WTC11 (cell line): Measurements from ENCODE around the gene PRAME. TPM values are rescaled to one million over a fixed set of nuclear protein-coding genes. Genes with fewer than 3 reads are reported as not detected.

Source experiments
- ATAC-seq: fragments of 200-7000 bp; cut with Tn5 transposase; 2 replicates; pipeline ENCODE4 v1.10.0; 2021; ENCODE audit warnings: mild to moderate bottlenecking, moderate library complexity
- CTCF ChIA-PET: fragments of 300-600 bp; sonication (Branson Sonifier 250); formaldehyde crosslinking; loops from one replicate; lab custom pipeline; 2021; ENCODE audit warnings: antibody characterized with exemption; lab: Charles Lee
- POLR2A ChIA-PET: fragments of 350-600 bp; sonication (Branson Sonifier 250); formaldehyde crosslinking; loops from one replicate; lab custom pipeline; 2021; ENCODE audit warnings: antibody characterized with exemption; lab: Charles Lee
- DNase-seq: peaks from one replicate; pipeline ENCODE4 v3.0.0; 2021; ENCODE audit warnings: low spot score
- H3K27ac Mint-ChIP-seq: 2 replicates; pipeline ENCODE4 v1.8.0; 2021; ENCODE audit warnings: mixed read lengths
- H3K27me3 Mint-ChIP-seq: 2 replicates; pipeline ENCODE4 v1.8.0; 2021; ENCODE audit warnings: low read depth, mild to moderate bottlenecking, moderate library complexity, mixed read lengths
- H3K36me3 Mint-ChIP-seq: 2 replicates; pipeline ENCODE4 v1.8.0; 2021; ENCODE audit warnings: mixed read lengths
- H3K4me1 Mint-ChIP-seq: 2 replicates; pipeline ENCODE4 v1.8.0; 2022; ENCODE audit warnings: mixed read lengths
- H3K4me3 Mint-ChIP-seq: 2 replicates; pipeline ENCODE4 v1.8.0; 2021; ENCODE audit warnings: mild to moderate bottlenecking, moderate library complexity, mixed read lengths
- H3K9me3 Mint-ChIP-seq: 2 replicates; pipeline ENCODE4 v1.8.0; 2021; ENCODE audit warnings: mixed read lengths
- EMX1 ChIP-seq: fragments of 250-450 bp; sonication (Bioruptor Pico); IDR thresholded peaks from 2 replicates; pipeline ENCODE4 v1.8.0; 2021; ENCODE audit warnings: mild to moderate bottlenecking
- ESRRA ChIP-seq: sonication (generic); formaldehyde crosslinking; IDR thresholded peaks from 2 replicates; pipeline ENCODE4 v1.8.1; 2022; ENCODE audit warnings: mild to moderate bottlenecking, missing genetic modification reagents, borderline replicate concordance
- FOXJ3 ChIP-seq: sonication (generic); formaldehyde crosslinking; IDR thresholded peaks from 2 replicates; pipeline ENCODE4 v1.9.0; 2021; ENCODE audit warnings: missing genetic modification reagents, mild to moderate bottlenecking, borderline replicate concordance
- FOXK1 ChIP-seq: sonication (generic); formaldehyde crosslinking; IDR thresholded peaks from 2 replicates; pipeline ENCODE4 v1.8.0; 2022; ENCODE audit warnings: mild to moderate bottlenecking, moderate library complexity, missing genetic modification reagents
- GABPB1 ChIP-seq: sonication (generic); formaldehyde crosslinking; IDR thresholded peaks from 2 replicates; pipeline ENCODE4 v1.8.1; 2023; ENCODE audit warnings: mild to moderate bottlenecking, missing genetic modification reagents
- KAT7 ChIP-seq: sonication (generic); formaldehyde crosslinking; IDR thresholded peaks from 2 replicates; pipeline ENCODE4 v1.8.1; 2023; ENCODE audit warnings: missing genetic modification reagents, mild to moderate bottlenecking, borderline replicate concordance
- NFATC4 ChIP-seq: fragments of 250-450 bp; sonication (Bioruptor Pico); IDR thresholded peaks from 2 replicates; pipeline ENCODE4 v1.9.0; 2021; ENCODE audit warnings: mild to moderate bottlenecking
- NFYB ChIP-seq: sonication (generic); formaldehyde crosslinking; conservative IDR thresholded peaks from 2 replicates; pipeline ENCODE4 v1.8.0; 2022; ENCODE audit warnings: low read depth, missing genetic modification reagents
- OVOL2 ChIP-seq: fragments of 250-450 bp; sonication (Bioruptor Pico); IDR thresholded peaks from 2 replicates; pipeline ENCODE4 v1.9.0; 2021; ENCODE audit warnings: mild to moderate bottlenecking, borderline replicate concordance
- RORB ChIP-seq: fragments of 250-450 bp; sonication (Bioruptor Pico); IDR thresholded peaks from 2 replicates; pipeline ENCODE4 v1.9.0; 2021; ENCODE audit warnings: mild to moderate bottlenecking
- SMAD4 ChIP-seq: sonication (generic); formaldehyde crosslinking; IDR thresholded peaks from 2 replicates; pipeline ENCODE4 v1.8.0; 2022; ENCODE audit warnings: mild to moderate bottlenecking, missing genetic modification reagents
- ZNF138 ChIP-seq: sonication (generic); formaldehyde crosslinking; conservative IDR thresholded peaks from 2 replicates; pipeline ENCODE4 v1.8.1; 2022; ENCODE audit warnings: mild to moderate bottlenecking, moderate library complexity, missing genetic modification reagents
- ZNF232 ChIP-seq: sonication (generic); formaldehyde crosslinking; IDR thresholded peaks from 2 replicates; pipeline ENCODE4 v1.8.0; 2022; ENCODE audit warnings: mild to moderate bottlenecking, missing genetic modification reagents
- ZNF263 ChIP-seq: sonication (generic); formaldehyde crosslinking; IDR thresholded peaks from 2 replicates; pipeline ENCODE4 v1.8.1; 2022; ENCODE audit warnings: low read depth, mild to moderate bottlenecking, moderate library complexity, missing genetic modification reagents
- ZNF416 ChIP-seq: fragments of 250-450 bp; sonication (Bioruptor Pico); IDR thresholded peaks from 2 replicates; pipeline ENCODE4 v1.9.0; 2021; ENCODE audit warnings: mild to moderate bottlenecking, inconsistent platforms
- ZNF671 ChIP-seq: fragments of 250-450 bp; sonication (Bioruptor Pico); IDR thresholded peaks from 2 replicates; pipeline ENCODE4 v1.8.0; 2021; ENCODE audit warnings: mild to moderate bottlenecking
- total RNA-seq: library from RNA; stranded (reverse); gene quantifications from 3 replicates; pipeline ENCODE4 v1.2.3, GENCODE V29; 2021
- TF ChIP-seq, protein P1 (sequence below): sonication (generic); formaldehyde crosslinking; IDR thresholded peaks from 2 replicates; pipeline ENCODE4 v1.8.1; 2022; ENCODE audit warnings: low read depth, mild to moderate bottlenecking, moderate library complexity, missing genetic modification reagents, borderline replicate concordance
- TF ChIP-seq, protein P2 (sequence below): sonication (generic); formaldehyde crosslinking; IDR thresholded peaks from 2 replicates; pipeline ENCODE4 v1.8.1; 2023; ENCODE audit warnings: mild to moderate bottlenecking, moderate library complexity, missing genetic modification reagents
- TF ChIP-seq, protein P3 (sequence below): sonication (generic); formaldehyde crosslinking; IDR thresholded peaks from 2 replicates; pipeline ENCODE4 v1.8.1; 2023; ENCODE audit warnings: mild to moderate bottlenecking, missing genetic modification reagents
- TF ChIP-seq, protein P4 (sequence below): sonication (generic); formaldehyde crosslinking; IDR thresholded peaks from 2 replicates; pipeline ENCODE4 v1.8.1; 2023; ENCODE audit warnings: mild to moderate bottlenecking, missing genetic modification reagents, moderate library complexity
- TF ChIP-seq, protein P5 (sequence below): sonication (generic); formaldehyde crosslinking; IDR thresholded peaks from 2 replicates; pipeline ENCODE4 v1.8.1; 2023; ENCODE audit warnings: mild to moderate bottlenecking, missing genetic modification reagents, moderate library complexity
- TF ChIP-seq, protein P6 (sequence below): sonication (generic); formaldehyde crosslinking; IDR thresholded peaks from 2 replicates; pipeline ENCODE4 v1.8.0; 2023; ENCODE audit warnings: missing genetic modification reagents
- TF ChIP-seq, protein P7 (sequence below): sonication (generic); formaldehyde crosslinking; IDR thresholded peaks from 2 replicates; pipeline ENCODE4 v1.8.0; 2023; ENCODE audit warnings: missing genetic modification reagents, mild to moderate bottlenecking, borderline replicate concordance

Gene PRAME
- total RNA-seq, 1 experiment from 2014 or later, result 1.5 TPM

DNA sequence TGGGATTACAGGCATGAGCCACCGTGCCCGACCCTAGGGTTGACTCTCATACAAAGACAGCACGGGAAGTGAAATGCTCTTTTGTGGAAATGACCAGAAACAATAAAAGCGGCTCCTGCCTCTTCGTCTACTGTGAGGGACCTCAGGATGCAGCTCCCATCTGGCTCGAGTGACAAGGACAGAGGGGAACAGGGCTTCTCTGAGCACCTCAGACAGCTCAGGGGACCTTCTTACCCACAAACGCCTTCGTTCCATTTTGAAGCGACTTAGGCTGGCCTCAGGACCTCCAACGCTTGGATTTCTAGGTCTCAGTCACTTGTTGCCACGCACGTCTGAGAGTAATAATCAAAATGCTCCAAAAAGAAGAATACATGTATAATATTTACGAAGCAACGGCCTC is 2.5 kb downstream of the PRAME start:
- no peak for ATAC-seq
- H3K36me3 Mint-ChIP-seq, result peaks cover 4% of the 10 kb centered on the region
- H3K9me3 Mint-ChIP-seq, result peaks cover 12% of the 10 kb centered on the region
- H3K4me3 Mint-ChIP-seq, result no peak overlapping the region
- ChIA-PET POLR2A (no interaction called here), CTCF (no interaction called here)
- TF ChIP-seq, protein P1, sequence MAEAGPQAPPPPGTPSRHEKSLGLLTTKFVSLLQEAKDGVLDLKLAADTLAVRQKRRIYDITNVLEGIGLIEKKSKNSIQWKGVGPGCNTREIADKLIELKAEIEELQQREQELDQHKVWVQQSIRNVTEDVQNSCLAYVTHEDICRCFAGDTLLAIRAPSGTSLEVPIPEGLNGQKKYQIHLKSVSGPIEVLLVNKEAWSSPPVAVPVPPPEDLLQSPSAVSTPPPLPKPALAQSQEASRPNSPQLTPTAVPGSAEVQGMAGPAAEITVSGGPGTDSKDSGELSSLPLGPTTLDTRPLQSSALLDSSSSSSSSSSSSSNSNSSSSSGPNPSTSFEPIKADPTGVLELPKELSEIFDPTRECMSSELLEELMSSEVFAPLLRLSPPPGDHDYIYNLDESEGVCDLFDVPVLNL (CRISPR knock-in tag), result no peak
- TF ChIP-seq, protein P2, sequence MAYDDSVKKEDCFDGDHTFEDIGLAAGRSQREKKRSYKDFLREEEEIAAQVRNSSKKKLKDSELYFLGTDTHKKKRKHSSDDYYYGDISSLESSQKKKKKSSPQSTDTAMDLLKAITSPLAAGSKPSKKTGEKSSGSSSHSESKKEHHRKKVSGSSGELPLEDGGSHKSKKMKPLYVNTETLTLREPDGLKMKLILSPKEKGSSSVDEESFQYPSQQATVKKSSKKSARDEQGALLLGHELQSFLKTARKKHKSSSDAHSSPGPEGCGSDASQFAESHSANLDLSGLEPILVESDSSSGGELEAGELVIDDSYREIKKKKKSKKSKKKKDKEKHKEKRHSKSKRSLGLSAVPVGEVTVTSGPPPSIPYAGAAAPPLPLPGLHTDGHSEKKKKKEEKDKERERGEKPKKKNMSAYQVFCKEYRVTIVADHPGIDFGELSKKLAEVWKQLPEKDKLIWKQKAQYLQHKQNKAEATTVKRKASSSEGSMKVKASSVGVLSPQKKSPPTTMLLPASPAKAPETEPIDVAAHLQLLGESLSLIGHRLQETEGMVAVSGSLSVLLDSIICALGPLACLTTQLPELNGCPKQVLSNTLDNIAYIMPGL, result no peak
- no peak for TF ChIP-seq ZNF416
- no peak for TF ChIP-seq KAT7 (CRISPR knock-in tag)
- no peak for TF ChIP-seq FOXJ3
- TF ChIP-seq GABPB1 (CRISPR knock-in tag), result no peak
- no peak for TF ChIP-seq ESRRA (CRISPR knock-in tag)
- TF ChIP-seq ZNF232 (CRISPR knock-in tag), result no peak
- no peak for TF ChIP-seq EMX1 (CRISPR knock-in tag)
- no peak for TF ChIP-seq ZNF138 (CRISPR knock-in tag)
- no peak for TF ChIP-seq OVOL2 (CRISPR knock-in tag)
- TF ChIP-seq, protein P3, sequence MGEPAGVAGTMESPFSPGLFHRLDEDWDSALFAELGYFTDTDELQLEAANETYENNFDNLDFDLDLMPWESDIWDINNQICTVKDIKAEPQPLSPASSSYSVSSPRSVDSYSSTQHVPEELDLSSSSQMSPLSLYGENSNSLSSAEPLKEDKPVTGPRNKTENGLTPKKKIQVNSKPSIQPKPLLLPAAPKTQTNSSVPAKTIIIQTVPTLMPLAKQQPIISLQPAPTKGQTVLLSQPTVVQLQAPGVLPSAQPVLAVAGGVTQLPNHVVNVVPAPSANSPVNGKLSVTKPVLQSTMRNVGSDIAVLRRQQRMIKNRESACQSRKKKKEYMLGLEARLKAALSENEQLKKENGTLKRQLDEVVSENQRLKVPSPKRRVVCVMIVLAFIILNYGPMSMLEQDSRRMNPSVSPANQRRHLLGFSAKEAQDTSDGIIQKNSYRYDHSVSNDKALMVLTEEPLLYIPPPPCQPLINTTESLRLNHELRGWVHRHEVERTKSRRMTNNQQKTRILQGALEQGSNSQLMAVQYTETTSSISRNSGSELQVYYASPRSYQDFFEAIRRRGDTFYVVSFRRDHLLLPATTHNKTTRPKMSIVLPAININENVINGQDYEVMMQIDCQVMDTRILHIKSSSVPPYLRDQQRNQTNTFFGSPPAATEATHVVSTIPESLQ (CRISPR knock-in tag), result no peak
- TF ChIP-seq, protein P4, sequence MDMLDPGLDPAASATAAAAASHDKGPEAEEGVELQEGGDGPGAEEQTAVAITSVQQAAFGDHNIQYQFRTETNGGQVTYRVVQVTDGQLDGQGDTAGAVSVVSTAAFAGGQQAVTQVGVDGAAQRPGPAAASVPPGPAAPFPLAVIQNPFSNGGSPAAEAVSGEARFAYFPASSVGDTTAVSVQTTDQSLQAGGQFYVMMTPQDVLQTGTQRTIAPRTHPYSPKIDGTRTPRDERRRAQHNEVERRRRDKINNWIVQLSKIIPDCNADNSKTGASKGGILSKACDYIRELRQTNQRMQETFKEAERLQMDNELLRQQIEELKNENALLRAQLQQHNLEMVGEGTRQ (CRISPR knock-in tag), result no peak
- TF ChIP-seq, protein P5, sequence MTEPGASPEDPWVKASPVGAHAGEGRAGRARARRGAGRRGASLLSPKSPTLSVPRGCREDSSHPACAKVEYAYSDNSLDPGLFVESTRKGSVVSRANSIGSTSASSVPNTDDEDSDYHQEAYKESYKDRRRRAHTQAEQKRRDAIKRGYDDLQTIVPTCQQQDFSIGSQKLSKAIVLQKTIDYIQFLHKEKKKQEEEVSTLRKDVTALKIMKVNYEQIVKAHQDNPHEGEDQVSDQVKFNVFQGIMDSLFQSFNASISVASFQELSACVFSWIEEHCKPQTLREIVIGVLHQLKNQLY (CRISPR knock-in tag), result no peak
- TF ChIP-seq NFATC4 (CRISPR knock-in tag), result no peak
- no peak for TF ChIP-seq NFYB (CRISPR knock-in tag)
- TF ChIP-seq, protein P6, sequence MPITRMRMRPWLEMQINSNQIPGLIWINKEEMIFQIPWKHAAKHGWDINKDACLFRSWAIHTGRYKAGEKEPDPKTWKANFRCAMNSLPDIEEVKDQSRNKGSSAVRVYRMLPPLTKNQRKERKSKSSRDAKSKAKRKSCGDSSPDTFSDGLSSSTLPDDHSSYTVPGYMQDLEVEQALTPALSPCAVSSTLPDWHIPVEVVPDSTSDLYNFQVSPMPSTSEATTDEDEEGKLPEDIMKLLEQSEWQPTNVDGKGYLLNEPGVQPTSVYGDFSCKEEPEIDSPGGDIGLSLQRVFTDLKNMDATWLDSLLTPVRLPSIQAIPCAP, result no peak
- TF ChIP-seq RORB, result no peak
- H3K4me1 Mint-ChIP-seq, result no peaks in the 10 kb centered on the region
- DNase-seq, result no peak
- no peak overlapping the region for H3K27ac Mint-ChIP-seq
- peaks cover 76% of the 10 kb centered on the region for H3K27me3 Mint-ChIP-seq

DNA sequence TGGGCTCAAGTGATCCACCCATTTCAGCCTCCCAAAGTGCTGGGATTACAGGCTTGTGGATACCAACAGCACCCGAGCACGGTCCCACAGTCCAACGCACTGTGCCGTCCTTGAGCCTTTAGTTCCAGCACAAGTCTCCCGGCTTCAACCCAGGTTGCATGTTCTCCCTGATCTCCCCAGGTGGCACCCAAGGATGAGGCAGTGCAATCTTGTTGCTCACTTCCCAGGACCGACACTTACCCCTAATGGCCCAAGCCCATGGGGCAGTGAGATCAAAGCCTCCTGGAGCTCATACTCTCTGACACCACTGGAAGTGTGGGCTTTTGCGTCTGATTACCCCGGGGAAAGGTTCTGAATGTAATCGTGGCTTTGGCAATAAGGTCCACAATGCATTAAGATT is 3.5 kb downstream of the PRAME start:
- Mint-ChIP-seq H3K36me3 (peaks cover 4% of the 10 kb centered on the region), H3K27me3 (peaks cover 82% of the 10 kb centered on the region), H3K4me1 (no peaks in the 10 kb centered on the region), H3K9me3 (peaks cover 12% of the 10 kb centered on the region), H3K27ac (no peak overlapping the region), H3K4me3 (no peak overlapping the region)
- ChIA-PET CTCF (interaction anchor here (1.0 to 1.5 kb wide), 2 partner anchors 21 to 133 kb away, joined by 3 to 4 read pairs; no protein-coding TSS in a partner anchor), POLR2A (no interaction called here)
- ATAC-seq, result no peak
- no peak for DNase-seq
- TF ChIP-seq FOXK1 (CRISPR knock-in tag) (no peak), ESRRA (CRISPR knock-in tag) (no peak), ZNF263 (CRISPR knock-in tag) (no peak), SMAD4 (no peak), ZNF671 (CRISPR knock-in tag) (no peak), ZNF138 (CRISPR knock-in tag) (no peak)
- TF ChIP-seq, protein P7, sequence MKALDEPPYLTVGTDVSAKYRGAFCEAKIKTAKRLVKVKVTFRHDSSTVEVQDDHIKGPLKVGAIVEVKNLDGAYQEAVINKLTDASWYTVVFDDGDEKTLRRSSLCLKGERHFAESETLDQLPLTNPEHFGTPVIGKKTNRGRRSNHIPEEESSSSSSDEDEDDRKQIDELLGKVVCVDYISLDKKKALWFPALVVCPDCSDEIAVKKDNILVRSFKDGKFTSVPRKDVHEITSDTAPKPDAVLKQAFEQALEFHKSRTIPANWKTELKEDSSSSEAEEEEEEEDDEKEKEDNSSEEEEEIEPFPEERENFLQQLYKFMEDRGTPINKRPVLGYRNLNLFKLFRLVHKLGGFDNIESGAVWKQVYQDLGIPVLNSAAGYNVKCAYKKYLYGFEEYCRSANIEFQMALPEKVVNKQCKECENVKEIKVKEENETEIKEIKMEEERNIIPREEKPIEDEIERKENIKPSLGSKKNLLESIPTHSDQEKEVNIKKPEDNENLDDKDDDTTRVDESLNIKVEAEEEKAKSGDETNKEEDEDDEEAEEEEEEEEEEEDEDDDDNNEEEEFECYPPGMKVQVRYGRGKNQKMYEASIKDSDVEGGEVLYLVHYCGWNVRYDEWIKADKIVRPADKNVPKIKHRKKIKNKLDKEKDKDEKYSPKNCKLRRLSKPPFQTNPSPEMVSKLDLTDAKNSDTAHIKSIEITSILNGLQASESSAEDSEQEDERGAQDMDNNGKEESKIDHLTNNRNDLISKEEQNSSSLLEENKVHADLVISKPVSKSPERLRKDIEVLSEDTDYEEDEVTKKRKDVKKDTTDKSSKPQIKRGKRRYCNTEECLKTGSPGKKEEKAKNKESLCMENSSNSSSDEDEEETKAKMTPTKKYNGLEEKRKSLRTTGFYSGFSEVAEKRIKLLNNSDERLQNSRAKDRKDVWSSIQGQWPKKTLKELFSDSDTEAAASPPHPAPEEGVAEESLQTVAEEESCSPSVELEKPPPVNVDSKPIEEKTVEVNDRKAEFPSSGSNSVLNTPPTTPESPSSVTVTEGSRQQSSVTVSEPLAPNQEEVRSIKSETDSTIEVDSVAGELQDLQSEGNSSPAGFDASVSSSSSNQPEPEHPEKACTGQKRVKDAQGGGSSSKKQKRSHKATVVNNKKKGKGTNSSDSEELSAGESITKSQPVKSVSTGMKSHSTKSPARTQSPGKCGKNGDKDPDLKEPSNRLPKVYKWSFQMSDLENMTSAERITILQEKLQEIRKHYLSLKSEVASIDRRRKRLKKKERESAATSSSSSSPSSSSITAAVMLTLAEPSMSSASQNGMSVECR (CRISPR knock-in tag), result no peak
- TF ChIP-seq, protein P2, result no peak
